PC-3 (cell line): Measurements from ENCODE around the gene CCR4.

Experiments used
- EZH2 ChIP-seq: fragments of 300-600 bp; sonication (generic); IDR thresholded peaks from one replicate; pipeline ENCODE4 v1.6.1; 2017; ENCODE audit warnings: antibody characterized with exemption, mild to moderate bottlenecking, low read length; ENCODE audit not compliant: unreplicated experiment
- EZH2phosphoT487 ChIP-seq: fragments of 300-600 bp; sonication (generic); IDR thresholded peaks from 2 replicates; pipeline ENCODE4 v1.6.1; 2018; ENCODE audit warnings: mild to moderate bottlenecking, antibody characterized with exemption, low read length, borderline replicate concordance
- TF ChIP-seq, protein P1 (sequence below): fragments of 300-600 bp; sonication (generic); conservative IDR thresholded peaks from 2 replicates; pipeline ENCODE4 v1.5.1; 2017; ENCODE audit warnings: antibody characterized with exemption, low read depth, mild to moderate bottlenecking, low read length

DNA sequence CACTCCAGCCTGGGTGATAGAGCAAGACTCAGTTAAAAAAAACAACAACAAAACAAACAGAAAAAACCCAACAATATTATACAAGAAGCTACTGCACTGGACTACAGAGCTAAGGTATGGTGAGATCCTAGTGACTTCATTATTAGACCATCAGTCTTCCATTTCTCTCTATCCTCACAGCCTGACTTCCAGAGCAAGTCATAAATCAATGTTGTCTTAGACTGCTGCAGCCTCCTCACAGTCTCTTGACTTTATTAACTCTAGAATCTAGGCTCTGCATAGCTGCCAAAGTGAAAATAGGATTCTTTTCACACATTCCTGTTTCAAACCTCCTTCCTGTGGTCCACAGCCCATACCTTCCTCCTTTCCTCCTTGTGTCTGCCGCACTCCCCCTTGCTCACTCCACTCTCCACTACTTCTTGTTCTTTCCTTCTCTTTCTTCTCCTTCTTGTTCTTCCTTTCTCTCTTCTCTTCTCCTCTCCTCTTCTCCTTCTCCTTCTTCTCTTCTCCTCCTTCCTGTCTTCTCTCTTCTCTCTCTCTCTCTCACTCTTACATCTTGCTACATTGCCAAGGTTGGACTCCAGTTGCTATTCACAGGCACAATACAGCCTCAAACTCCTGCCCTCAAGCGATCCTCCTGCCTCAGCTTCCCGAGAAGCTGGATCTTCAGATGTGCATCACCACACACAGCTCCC lies 49.4 kb downstream of the CCR4 start:
- TF ChIP-seq, protein P1, sequence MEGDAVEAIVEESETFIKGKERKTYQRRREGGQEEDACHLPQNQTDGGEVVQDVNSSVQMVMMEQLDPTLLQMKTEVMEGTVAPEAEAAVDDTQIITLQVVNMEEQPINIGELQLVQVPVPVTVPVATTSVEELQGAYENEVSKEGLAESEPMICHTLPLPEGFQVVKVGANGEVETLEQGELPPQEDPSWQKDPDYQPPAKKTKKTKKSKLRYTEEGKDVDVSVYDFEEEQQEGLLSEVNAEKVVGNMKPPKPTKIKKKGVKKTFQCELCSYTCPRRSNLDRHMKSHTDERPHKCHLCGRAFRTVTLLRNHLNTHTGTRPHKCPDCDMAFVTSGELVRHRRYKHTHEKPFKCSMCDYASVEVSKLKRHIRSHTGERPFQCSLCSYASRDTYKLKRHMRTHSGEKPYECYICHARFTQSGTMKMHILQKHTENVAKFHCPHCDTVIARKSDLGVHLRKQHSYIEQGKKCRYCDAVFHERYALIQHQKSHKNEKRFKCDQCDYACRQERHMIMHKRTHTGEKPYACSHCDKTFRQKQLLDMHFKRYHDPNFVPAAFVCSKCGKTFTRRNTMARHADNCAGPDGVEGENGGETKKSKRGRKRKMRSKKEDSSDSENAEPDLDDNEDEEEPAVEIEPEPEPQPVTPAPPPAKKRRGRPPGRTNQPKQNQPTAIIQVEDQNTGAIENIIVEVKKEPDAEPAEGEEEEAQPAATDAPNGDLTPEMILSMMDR, result no peak
- TF ChIP-seq EZH2 (no peak), EZH2phosphoT487 (no peak)
